HUES6 (cell line): ENCODE measurements around the gene KCNQ5.

Source experiments
- H3K27ac ChIP-seq: 2 replicates; pipeline ENCODE4 v1.7.0; 2013; ENCODE audit warnings: low read depth, mild to moderate bottlenecking, low read length, inconsistent platforms
- H3K27me3 ChIP-seq: 2 replicates; pipeline ENCODE4 v1.6.1; 2013; ENCODE audit warnings: low read length; ENCODE audit not compliant: control insufficient read depth, insufficient read depth
- H3K36me3 ChIP-seq: 2 replicates; pipeline ENCODE4 v1.6.1; 2013; ENCODE audit warnings: low read length; ENCODE audit not compliant: control insufficient read depth, insufficient read depth
- H3K4me1 ChIP-seq: 2 replicates; pipeline ENCODE4 v1.6.1; 2013; ENCODE audit warnings: low read length; ENCODE audit not compliant: control insufficient read depth, insufficient read depth
- H3K4me3 ChIP-seq: 2 replicates; pipeline ENCODE4 v1.5.1; 2013; ENCODE audit warnings: low read depth, low read length
- H3K9ac ChIP-seq: one replicate; pipeline ENCODE4 v1.6.1; 2013; ENCODE audit warnings: mild to moderate bottlenecking, low read length
- H3K9me3 ChIP-seq: 2 replicates; pipeline ENCODE4 v1.6.1; 2013; ENCODE audit warnings: low read depth, low read length; ENCODE audit not compliant: control insufficient read depth, insufficient read depth

The KCNQ5 gene

DNA sequence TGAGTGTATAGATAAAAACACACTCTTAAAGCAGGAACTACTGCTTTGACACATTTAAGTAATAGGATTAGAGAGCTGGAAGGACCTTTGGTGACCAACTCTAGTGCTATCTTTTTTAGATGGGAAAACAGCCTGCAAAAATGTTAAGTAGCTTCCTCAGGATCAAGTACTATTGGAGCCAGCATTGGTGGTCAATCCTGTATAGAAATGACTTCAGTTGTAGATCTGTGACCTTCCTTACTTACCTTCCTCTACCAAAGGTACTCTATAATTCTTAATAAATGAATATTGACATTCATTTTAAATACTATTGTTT is 18.7 kb downstream of the KCNQ5 start:
- Histone ChIP-seq H3K4me1 (0 out of 2 replicates have a peak, but pooled peaks cover 4% of the 10 kb centered on the region), H3K27me3 (no peaks in the 10 kb centered on the region), H3K36me3 (no peaks in the 10 kb centered on the region), H3K27ac (no peak overlapping the region), H3K9ac (no peak overlapping the region), H3K4me3 (no peak overlapping the region), H3K9me3 (no peaks in the 10 kb centered on the region)

DNA sequence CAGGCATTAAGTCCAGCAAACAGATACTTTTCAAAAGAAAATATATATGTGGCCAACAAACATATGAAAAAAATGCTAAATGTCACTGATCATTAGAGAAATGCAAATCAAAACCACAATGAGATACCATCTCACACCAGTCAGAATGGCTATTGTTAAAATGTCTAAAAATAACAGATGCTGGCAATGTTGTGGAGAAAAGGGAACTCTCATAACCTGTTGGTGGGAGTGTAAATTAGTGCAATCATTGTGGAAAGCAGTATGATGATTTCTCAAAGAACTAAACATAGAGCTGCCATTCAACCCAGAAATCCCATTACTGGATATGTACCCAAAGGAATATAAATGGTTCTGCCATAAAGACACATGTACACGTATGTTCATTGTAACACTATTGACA is 20.6 kb downstream of the KCNQ5 start:
- no peaks in the 10 kb centered on the region for H3K36me3 ChIP-seq
- 0 out of 2 replicates have a peak, but pooled peaks cover 4% of the 10 kb centered on the region for H3K4me1 ChIP-seq
- no peaks in the 10 kb centered on the region for H3K9me3 ChIP-seq
- no peak overlapping the region for H3K9ac ChIP-seq
- H3K27ac ChIP-seq: no peak overlapping the region
- H3K27me3 ChIP-seq: no peaks in the 10 kb centered on the region
- no peak overlapping the region for H3K4me3 ChIP-seq

DNA sequence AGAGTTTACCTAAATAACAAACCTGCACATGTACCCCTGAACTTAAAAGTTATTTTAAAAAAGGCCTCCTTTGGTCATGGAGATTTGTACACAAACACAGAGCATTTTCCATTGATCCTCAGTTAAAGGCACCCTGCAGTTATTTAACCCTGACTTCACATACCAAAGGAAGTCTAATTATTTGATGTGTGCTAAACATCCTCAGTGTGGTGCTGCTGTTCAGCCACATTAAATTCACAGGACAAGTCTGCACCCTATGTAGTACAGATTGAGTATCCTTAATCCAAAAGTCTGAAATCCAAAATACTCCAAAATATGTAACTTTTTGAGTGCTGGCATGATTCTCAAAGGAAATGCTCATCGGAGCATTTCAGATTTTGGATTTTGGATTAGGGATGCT is 21.4 kb downstream of the KCNQ5 start:
- H3K36me3 ChIP-seq: no peaks in the 10 kb centered on the region
- no peaks in the 10 kb centered on the region for H3K27me3 ChIP-seq
- no peaks in the 10 kb centered on the region for H3K9me3 ChIP-seq
- no peak overlapping the region for H3K27ac ChIP-seq
- no peak overlapping the region for H3K9ac ChIP-seq
- no peak overlapping the region for H3K4me3 ChIP-seq
- H3K4me1 ChIP-seq: 0 out of 2 replicates have a peak, but pooled peaks cover 4% of the 10 kb centered on the region

DNA sequence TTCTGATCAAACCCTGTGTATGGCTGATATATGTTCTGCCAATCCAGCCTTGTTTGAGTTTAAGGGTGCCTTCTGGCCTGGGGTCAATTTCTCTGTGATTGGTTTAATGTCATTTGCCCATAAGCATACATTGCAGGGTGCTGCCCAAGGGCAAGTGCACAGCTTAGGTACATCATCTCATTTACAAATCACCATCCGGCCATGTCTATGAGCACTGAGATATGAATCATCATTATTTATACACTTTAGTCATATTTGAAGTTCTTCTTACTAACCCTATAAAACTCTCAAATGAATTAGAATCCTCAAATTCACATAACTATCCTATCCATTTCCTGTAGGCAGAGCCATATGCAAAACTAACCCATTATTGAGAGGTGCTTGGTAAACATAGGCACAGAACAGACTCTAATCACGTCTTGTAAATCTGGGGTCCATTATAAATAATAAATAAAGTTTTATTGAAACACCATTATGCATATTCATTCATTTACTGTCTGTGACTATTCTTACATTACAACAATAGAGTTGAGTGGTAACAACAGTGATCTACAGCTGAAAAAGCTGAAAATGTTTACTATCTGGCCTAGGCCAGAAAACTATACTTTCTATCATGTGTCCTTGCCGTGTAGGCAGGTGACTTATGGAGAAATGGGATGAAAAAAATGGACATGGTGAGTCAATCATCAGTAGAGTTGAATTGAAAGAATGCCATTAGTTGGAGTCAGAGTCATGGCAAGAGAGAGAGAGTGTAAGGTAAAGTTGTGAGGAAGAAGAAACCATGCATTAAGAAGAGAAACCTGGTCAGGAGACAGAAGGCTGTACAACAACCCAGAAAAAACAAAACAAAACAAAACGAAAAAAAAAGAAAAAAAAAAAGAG is 25.0 kb downstream of the KCNQ5 start:
- H3K4me3 ChIP-seq: no peak overlapping the region
- no peak overlapping the region for H3K9ac ChIP-seq
- no peaks in the 10 kb centered on the region for H3K27me3 ChIP-seq
- H3K4me1 ChIP-seq: peaks cover 8% of the 10 kb centered on the region
- H3K27ac ChIP-seq: no peak overlapping the region
- no peaks in the 10 kb centered on the region for H3K9me3 ChIP-seq
- no peaks in the 10 kb centered on the region for H3K36me3 ChIP-seq

DNA sequence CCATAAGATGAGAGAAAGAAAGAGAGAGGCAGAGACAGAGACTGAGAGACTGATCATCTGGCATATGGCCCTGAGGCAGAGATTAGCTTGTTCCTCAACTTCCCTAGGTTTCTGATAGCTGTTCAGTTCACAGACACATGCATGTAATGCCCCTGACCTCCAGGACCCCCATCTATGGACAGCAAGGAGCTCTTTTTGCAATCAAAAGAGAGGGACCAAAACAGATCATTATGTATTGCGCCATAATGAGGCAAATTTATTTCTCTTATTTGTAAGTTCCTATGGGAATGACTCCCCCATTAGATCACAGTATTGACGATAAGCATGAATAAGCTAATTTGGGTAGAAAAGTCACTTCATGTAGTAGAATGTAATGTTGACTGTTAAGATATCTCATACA is 25.6 kb downstream of the KCNQ5 start:
- Histone ChIP-seq H3K4me1 (peaks cover 8% of the 10 kb centered on the region), H3K27ac (no peak overlapping the region), H3K4me3 (no peak overlapping the region), H3K9ac (no peak overlapping the region), H3K9me3 (no peaks in the 10 kb centered on the region), H3K27me3 (no peaks in the 10 kb centered on the region), H3K36me3 (no peaks in the 10 kb centered on the region)

DNA sequence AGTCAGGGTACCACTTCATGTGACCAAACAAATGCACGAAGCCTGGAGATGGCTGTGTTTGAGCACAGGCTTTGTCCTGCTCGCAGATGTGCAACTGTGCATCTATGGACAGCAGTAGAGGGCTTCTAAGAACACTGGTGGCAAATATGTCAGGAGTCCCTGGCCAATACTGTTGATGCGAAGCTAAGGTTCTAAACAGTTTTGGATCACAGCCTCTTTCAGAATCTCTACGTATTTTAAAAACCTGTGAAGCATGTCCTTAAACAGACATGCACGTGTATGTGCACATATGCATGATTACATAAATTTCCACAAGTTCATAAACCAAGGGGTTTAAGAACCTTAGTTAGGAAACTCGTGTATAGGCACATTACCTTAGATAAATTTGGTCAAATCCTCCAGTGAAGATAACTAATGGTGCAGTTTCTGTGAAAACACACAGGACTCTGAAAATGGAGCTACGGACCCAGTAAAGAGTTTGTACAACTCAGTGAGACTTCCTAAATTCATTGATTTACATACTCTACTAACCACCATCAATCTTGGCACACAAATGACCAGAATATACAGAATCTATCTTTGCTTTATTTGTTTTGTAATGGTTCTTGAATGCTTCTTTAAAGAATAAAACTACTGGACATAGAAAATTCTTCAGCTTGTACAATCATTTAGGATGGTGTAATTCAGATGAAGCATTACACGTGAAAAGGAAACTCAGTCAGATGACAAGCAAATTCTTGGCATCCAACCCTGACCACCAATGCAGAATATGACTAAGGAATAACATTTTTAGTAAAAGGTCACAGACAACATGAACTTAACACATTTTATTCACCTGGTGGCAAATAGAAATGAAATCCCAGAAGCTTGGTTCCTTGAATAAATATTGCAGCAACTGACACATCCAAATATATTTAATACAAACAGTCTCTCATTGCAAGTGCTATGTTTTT is 27.4 kb downstream of the KCNQ5 start:
- Histone ChIP-seq H3K4me1 (peaks cover 11% of the 10 kb centered on the region), H3K27ac (no peak overlapping the region), H3K9ac (no peak overlapping the region), H3K4me3 (no peak overlapping the region), H3K9me3 (no peaks in the 10 kb centered on the region), H3K27me3 (no peaks in the 10 kb centered on the region), H3K36me3 (no peaks in the 10 kb centered on the region)

DNA sequence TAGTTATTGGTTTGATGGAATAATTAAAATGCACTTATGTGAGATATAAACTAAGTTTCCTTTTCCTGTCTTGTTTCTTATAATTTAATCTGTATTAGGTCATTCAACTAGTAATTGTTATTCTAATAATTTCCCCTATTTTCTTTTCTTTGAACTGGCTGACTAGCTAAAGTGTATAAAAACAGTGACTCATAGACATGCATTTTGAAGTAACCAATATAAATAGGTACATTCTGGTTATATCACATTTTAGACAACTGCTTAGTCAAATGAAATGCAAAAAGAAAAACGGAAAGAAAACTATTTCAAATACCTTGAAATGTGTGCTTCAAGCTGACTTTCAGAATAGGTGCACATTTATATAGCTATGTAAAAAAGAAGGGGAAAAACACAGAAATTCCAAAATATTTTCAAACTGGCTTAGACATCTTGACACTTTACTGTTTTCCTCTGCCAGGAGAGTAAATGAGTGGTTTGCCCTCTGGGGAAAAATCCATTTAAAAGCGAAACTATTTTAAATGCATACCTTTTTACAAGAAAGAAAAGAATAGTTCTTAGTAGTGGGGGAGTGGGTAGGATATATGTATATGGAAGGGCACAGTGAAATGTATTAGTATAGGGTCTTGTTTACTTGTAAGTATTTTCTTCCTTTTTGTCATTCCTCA is 28.3 kb downstream of the KCNQ5 start:
- H3K27ac ChIP-seq: no peak overlapping the region
- H3K4me1 ChIP-seq: peaks cover 11% of the 10 kb centered on the region
- H3K9me3 ChIP-seq: no peaks in the 10 kb centered on the region
- no peak overlapping the region for H3K9ac ChIP-seq
- H3K4me3 ChIP-seq: no peak overlapping the region
- no peaks in the 10 kb centered on the region for H3K36me3 ChIP-seq
- H3K27me3 ChIP-seq: no peaks in the 10 kb centered on the region

DNA sequence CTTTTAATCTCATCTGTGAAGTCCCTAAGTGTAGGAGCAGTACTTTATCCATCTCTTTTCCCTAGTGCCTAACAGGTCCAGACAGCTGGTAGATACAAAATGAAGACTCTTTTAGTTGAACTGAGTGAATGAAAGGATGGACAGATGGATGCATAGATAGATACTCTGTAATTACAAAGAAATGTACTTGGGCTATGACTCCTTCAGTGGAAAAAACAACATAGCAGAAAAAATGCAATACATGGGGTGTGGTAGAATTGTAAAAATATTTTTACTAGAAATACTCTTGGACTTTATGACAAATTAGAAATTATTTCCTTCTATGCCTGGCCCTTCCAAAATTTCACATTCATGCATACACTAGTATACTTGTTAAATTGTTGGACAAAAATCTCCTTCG is 29.3 kb downstream of the KCNQ5 start:
- H3K9me3 ChIP-seq: no peaks in the 10 kb centered on the region
- no peak overlapping the region for H3K27ac ChIP-seq
- H3K4me1 ChIP-seq: peaks cover 11% of the 10 kb centered on the region
- H3K36me3 ChIP-seq: no peaks in the 10 kb centered on the region
- H3K27me3 ChIP-seq: no peaks in the 10 kb centered on the region
- no peak overlapping the region for H3K4me3 ChIP-seq
- no peak overlapping the region for H3K9ac ChIP-seq

DNA sequence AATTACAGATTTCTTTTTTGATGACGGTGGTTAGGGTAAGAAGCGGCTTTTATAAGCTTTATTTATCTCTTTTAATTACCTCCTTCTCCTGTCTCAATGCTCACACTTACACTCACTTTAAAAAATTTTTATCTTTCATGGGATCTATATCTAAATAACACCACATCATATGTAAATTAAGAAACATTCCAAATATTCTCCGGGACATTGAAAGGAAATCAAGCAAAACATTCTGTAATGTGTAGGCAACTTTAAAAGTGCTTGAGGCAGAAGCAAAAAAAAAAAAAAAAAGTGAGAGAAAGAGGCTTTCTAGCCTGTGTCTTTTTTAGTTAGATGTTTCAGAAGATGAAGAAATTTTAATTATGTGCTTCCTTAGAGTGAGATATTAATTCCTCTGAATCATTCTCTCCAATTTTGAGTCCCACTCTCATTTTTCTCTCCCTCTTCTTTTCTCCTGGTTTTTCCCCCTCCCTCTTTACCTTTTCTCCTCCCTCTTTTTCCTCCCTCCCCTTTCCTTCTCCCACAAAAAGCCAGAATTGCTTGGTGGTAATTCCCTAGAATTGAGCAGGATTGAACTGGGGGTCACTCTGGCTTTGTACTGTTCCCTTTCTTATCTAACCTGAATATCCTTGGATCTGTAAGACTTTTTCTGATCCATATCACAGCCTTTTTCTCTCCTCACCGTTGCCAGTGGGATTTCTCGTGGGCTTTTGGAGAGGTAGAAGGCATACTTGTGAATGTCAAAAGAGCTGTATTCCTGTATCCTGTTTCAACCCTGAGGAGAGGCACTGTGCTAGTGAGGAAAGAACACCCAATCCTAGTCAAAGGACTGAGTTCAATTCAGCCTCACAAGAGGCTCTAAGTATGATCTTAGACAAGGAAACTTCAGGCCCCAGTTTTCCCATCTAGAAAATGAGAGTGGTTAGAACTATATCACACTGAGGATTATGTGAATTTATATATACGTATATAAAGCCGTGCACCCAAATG is 30.4 kb downstream of the KCNQ5 start:
- H3K9me3 ChIP-seq: no peaks in the 10 kb centered on the region
- H3K9ac ChIP-seq: no peak overlapping the region
- no peaks in the 10 kb centered on the region for H3K36me3 ChIP-seq
- H3K4me1 ChIP-seq: peaks cover 11% of the 10 kb centered on the region
- no peak overlapping the region for H3K4me3 ChIP-seq
- no peaks in the 10 kb centered on the region for H3K27me3 ChIP-seq
- no peak overlapping the region for H3K27ac ChIP-seq

DNA sequence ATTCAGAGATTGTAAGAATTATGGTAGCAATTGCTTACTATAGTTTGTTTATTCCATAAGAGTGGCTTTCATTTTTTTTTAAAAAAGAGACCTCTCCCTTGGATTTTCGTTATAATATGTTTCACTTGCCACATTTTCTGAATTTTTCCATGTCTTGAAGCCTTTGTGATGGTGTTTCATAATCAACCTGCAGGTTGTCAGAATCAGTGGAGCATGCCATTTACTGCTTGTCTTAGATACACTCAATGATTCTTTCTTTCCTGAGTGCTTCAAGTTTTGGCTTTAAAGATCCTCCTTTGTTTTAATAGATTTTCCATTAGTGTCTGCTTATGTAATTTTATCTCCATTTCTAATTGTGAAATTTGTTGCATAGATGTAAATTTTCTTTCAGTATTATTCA is 31.2 kb downstream of the KCNQ5 start:
- Histone ChIP-seq H3K9ac (no peak overlapping the region), H3K4me3 (no peak overlapping the region), H3K36me3 (no peaks in the 10 kb centered on the region), H3K27ac (no peak overlapping the region), H3K27me3 (no peaks in the 10 kb centered on the region), H3K9me3 (no peaks in the 10 kb centered on the region), H3K4me1 (peaks cover 11% of the 10 kb centered on the region)
